GM23338 (cell line): ENCODE results near the gene RNU1-1. TPM values are rescaled to one million over a fixed set of nuclear protein-coding genes. Genes with fewer than 3 reads are reported as not detected.
"Not testable (repeated sequence)": the region's sequence is repeated elsewhere in the genome, so short reads cannot be mapped to it uniquely, and the experiment has no call there.

Source experiments
- ATAC-seq: fragments of 200-7000 bp; cut with Tn5 transposase; 3 replicates; pipeline ENCODE4 v1.9.1; 2020
- DNase-seq: peaks from one replicate; pipeline ENCODE4 v3.0.0-alpha.2; 2015; ENCODE audit warnings: low spot score
- H2AFZ ChIP-seq: fragments of 200-600 bp; sonication (generic); 2 replicates; pipeline ENCODE4 v1.8.0; 2016; ENCODE audit warnings: antibody characterized with exemption, mild to moderate bottlenecking, moderate library complexity
- H3F3A ChIP-seq: fragments of 200-600 bp; sonication (generic); replicated peaks from 2 replicates; pipeline ENCODE4 v1.8.0; 2017; ENCODE audit warnings: antibody characterized with exemption, mixed run types, low read depth
- H3K27ac ChIP-seq: fragments of 200-600 bp; sonication (generic); 2 replicates; pipeline ENCODE4 v1.6.1; 2016; ENCODE audit warnings: low read depth
- H3K27me3 ChIP-seq: fragments of 200-600 bp; sonication (generic); 2 replicates; pipeline ENCODE4 v1.8.0; 2016; ENCODE audit warnings: mild to moderate bottlenecking, mixed run types, moderate library complexity; ENCODE audit not compliant: insufficient read depth
- H3K36me3 ChIP-seq: fragments of 200-600 bp; sonication (generic); 2 replicates; pipeline ENCODE4 v1.8.0; 2016; ENCODE audit warnings: mild to moderate bottlenecking; ENCODE audit not compliant: insufficient read depth
- H3K4me1 ChIP-seq: fragments of 200-600 bp; sonication (generic); 2 replicates; pipeline ENCODE4 v1.8.0; 2016; ENCODE audit warnings: mild to moderate bottlenecking, moderate library complexity; ENCODE audit not compliant: insufficient read depth
- H3K4me2 ChIP-seq: fragments of 200-600 bp; sonication (generic); 2 replicates; pipeline ENCODE4 v1.7.1; 2017; ENCODE audit warnings: mixed run types
- H3K4me3 ChIP-seq: fragments of 200-600 bp; sonication (generic); 2 replicates; pipeline ENCODE4 v1.6.1; 2016; ENCODE audit warnings: mixed run types
- H3K79me2 ChIP-seq: fragments of 200-600 bp; sonication (generic); replicated peaks from 2 replicates; pipeline ENCODE4 v1.8.0; 2017; ENCODE audit warnings: mild to moderate bottlenecking; ENCODE audit not compliant: insufficient read depth
- H3K9me2 ChIP-seq: fragments of 200-600 bp; sonication (generic); 2 replicates; pipeline ENCODE4 v1.8.0; 2017; ENCODE audit not compliant: insufficient read depth
- H4K20me1 ChIP-seq: fragments of 200-600 bp; sonication (generic); replicated peaks from 2 replicates; pipeline ENCODE4 v1.8.0; 2017; ENCODE audit warnings: mild to moderate bottlenecking; ENCODE audit not compliant: insufficient read depth
- H3K27ac Mint-ChIP-seq: 2 replicates; pipeline ENCODE4 v1.8.0; 2020; ENCODE audit warnings: inconsistent platforms, mild to moderate bottlenecking, moderate library complexity, mixed read lengths
- H3K27me3 Mint-ChIP-seq: 3 replicates; pipeline ENCODE4 v1.8.0; 2022; ENCODE audit warnings: low read depth, mild to moderate bottlenecking, moderate library complexity, mixed read lengths, inconsistent platforms; ENCODE audit not compliant: insufficient read depth, poor library complexity
- H3K36me3 Mint-ChIP-seq: 3 replicates; pipeline ENCODE4 v1.8.0; 2021; ENCODE audit warnings: low read depth, mild to moderate bottlenecking, inconsistent platforms, moderate library complexity, mixed read lengths
- H3K4me1 Mint-ChIP-seq: 3 replicates; pipeline ENCODE4 v1.8.0; 2020; ENCODE audit warnings: mild to moderate bottlenecking, inconsistent platforms, mixed read lengths
- H3K4me3 Mint-ChIP-seq: 3 replicates; pipeline ENCODE4 v1.8.0; 2021; ENCODE audit warnings: moderate library complexity, mild to moderate bottlenecking, inconsistent platforms, mixed read lengths
- H3K9me3 Mint-ChIP-seq: 3 replicates; pipeline ENCODE4 v1.8.0; 2020; ENCODE audit warnings: moderate library complexity, mild to moderate bottlenecking, inconsistent platforms, mixed read lengths
- POLR2AphosphoS5 ChIP-seq: IDR thresholded peaks from 2 replicates; pipeline ENCODE4 v1.6.1; 2016; ENCODE audit warnings: antibody characterized with exemption, low read depth
- polyA plus RNA-seq: library from polyadenylated mRNA; unstranded; fragments of >200 nt; fragmentation: Nextera tagmentation; extraction: Ambion mirVana; gene quantifications from 2 replicates; pipeline ENCODE4 v1.2.1, GENCODE V29; 2016
- total RNA-seq: library from RNA; depleted of rRNA; stranded (reverse); fragments of >200 nt; shearing (Covaris generic); gene quantifications from 2 replicates; pipeline ENCODE4 v1.2.3, GENCODE V29; 2014

RNU1-1 gene
- total and polyA plus RNA-seq, 2 experiments from 2014 or later: not detected

DNA sequence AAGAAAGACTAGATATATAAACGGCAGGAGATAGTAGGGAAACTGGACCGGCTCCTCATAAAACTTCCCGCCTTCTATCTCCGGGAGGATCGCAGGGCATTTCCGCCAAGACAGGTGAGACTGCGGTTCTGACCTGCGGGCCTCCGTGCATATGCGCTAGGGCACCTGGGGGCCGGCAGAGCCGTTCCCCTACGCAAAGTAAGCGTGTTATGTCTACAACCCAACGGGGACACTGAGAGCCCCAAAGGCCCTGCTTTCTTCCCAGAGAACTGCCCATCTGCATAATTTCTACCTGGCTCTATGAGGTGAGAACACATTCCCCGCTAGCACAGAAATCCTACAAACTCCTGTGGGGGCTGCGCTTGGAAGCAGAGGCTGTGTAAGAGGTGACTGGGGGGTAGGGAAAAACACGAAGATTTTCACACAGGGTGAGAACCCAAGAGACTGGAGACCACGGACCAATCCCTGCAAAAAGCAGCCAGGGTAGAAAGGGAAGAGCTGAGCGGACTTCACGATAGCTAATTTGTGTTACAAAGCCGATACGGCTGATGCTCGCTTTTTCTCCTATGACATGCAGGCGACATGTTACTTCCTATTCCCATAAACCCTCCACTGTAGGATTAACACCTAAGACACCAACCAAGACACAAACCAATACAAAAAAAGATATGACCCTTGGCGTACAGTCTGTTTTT is 526 bp downstream of the RNU1-1 start:
- not testable (repeated sequence) for H3K27me3 Mint-ChIP-seq, H3F3A ChIP-seq, H3K27ac Mint-ChIP-seq, H3K27me3 ChIP-seq, H3K9me3 Mint-ChIP-seq, H3K79me2 ChIP-seq, H3K27ac ChIP-seq, H3K36me3 Mint-ChIP-seq, H3K4me3 Mint-ChIP-seq, H2AFZ ChIP-seq, H4K20me1 ChIP-seq, H3K4me1 ChIP-seq, H3K4me1 Mint-ChIP-seq, H3K36me3 ChIP-seq, H3K9me2 ChIP-seq
- Histone ChIP-seq H3K4me2 (peak overlapping the region; percentile 79), H3K4me3 (peak overlapping the region; percentile 59)
- peak; percentile 91 for TF ChIP-seq POLR2AphosphoS5
- DNase-seq (peak; percentile 70), ATAC-seq (peak; percentile 99)

GRCh38 chr1:16512624-16513411 is 1.3 kb downstream of the RNU1-1 start:
- ATAC-seq, H3K9me3 Mint-ChIP-seq, DNase-seq, H3K36me3 ChIP-seq, H3K79me2 ChIP-seq, H3F3A ChIP-seq, H3K27ac ChIP-seq, H3K36me3 Mint-ChIP-seq, H3K27me3 ChIP-seq, H3K27ac Mint-ChIP-seq, H3K4me3 Mint-ChIP-seq, H4K20me1 ChIP-seq, H3K4me1 ChIP-seq, H3K9me2 ChIP-seq, H3K27me3 Mint-ChIP-seq, H2AFZ ChIP-seq, H3K4me1 Mint-ChIP-seq: not testable (repeated sequence)
- H3K4me2 ChIP-seq: peak overlapping the region; percentile 64
- peak overlapping the region; percentile 59; the same call in 1 of the 2 replicates for H3K4me3 ChIP-seq

DNA sequence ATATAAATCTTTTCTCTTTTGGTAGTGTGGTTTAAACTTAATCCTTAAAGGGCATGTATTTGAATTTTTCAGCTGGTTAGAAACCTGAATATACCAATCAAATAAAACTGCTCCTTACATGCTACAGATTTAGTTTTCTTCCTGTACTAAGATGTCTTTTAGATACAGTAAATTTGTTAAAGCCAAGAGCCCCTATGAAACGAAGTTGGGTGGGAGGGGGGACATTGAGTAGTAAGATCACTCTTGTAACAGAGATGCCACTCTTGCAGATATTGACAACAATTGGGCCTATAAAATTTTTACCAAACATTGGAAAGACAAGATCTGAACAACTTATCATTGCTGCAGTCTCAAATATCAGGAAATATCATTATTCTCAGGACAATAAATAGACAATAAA is 2.2 kb downstream of the RNU1-1 start:
- H4K20me1 ChIP-seq, H3K27ac Mint-ChIP-seq, H3K4me2 ChIP-seq, H3K9me3 Mint-ChIP-seq, H3K79me2 ChIP-seq, H3K4me1 ChIP-seq, H3F3A ChIP-seq, H2AFZ ChIP-seq, H3K27me3 ChIP-seq, DNase-seq, H3K36me3 ChIP-seq, H3K36me3 Mint-ChIP-seq, H3K4me1 Mint-ChIP-seq, H3K9me2 ChIP-seq, H3K27ac ChIP-seq, ATAC-seq, H3K4me3 ChIP-seq, H3K4me3 Mint-ChIP-seq, H3K27me3 Mint-ChIP-seq: not testable (repeated sequence)

GRCh38 chr1:16508861-16509445 is 5.1 kb downstream of the RNU1-1 start:
- not testable (repeated sequence) for H3K36me3 Mint-ChIP-seq, H3K27ac ChIP-seq, H3K27me3 ChIP-seq, H3K4me2 ChIP-seq, H3K4me1 Mint-ChIP-seq, H3K27me3 Mint-ChIP-seq, H3K4me3 ChIP-seq, H3F3A ChIP-seq, ATAC-seq, H3K9me2 ChIP-seq, H3K4me3 Mint-ChIP-seq, H3K36me3 ChIP-seq, H2AFZ ChIP-seq, H4K20me1 ChIP-seq, H3K79me2 ChIP-seq, H3K9me3 Mint-ChIP-seq, H3K27ac Mint-ChIP-seq, H3K4me1 ChIP-seq
- DNase-seq: peak; percentile 62

GRCh38 chr1:16506364-16507136 is 7.5 kb downstream of the RNU1-1 start:
- H3K9me2 ChIP-seq, H3F3A ChIP-seq, H3K4me1 ChIP-seq, H3K4me1 Mint-ChIP-seq, H3K4me2 ChIP-seq, H3K4me3 ChIP-seq, H3K27me3 Mint-ChIP-seq, H3K27ac ChIP-seq, H3K36me3 ChIP-seq, H3K27ac Mint-ChIP-seq, H3K27me3 ChIP-seq, ATAC-seq, H2AFZ ChIP-seq, H3K36me3 Mint-ChIP-seq, DNase-seq, H4K20me1 ChIP-seq, H3K9me3 Mint-ChIP-seq, H3K4me3 Mint-ChIP-seq, H3K79me2 ChIP-seq: not testable (repeated sequence)

- not testable (repeated sequence) for DNase-seq
Measured at GRCh38 chr1:16505870-16506269, 8.2 kb downstream of the RNU1-1 start.

More at GRCh38 chr1:16505870-16506269, 8.2 kb downstream of the RNU1-1 start:
- H3K4me1 Mint-ChIP-seq, H3F3A ChIP-seq, H3K36me3 Mint-ChIP-seq, H3K9me3 Mint-ChIP-seq, H2AFZ ChIP-seq, H3K79me2 ChIP-seq, H3K4me2 ChIP-seq, H3K9me2 ChIP-seq, H3K27ac ChIP-seq, H3K4me3 ChIP-seq, H3K27me3 Mint-ChIP-seq, H3K4me1 ChIP-seq, H3K4me3 Mint-ChIP-seq, H4K20me1 ChIP-seq, H3K27me3 ChIP-seq, ATAC-seq, H3K36me3 ChIP-seq, H3K27ac Mint-ChIP-seq: not testable (repeated sequence)
